ENCODE measurements around the gene FLYWCH2.
A peak's percentile ranks its signal among the peaks of the same experiment; 100 is the strongest.
"Not testable (repeated sequence)": the region's sequence is repeated elsewhere in the genome, so short reads cannot be mapped to it uniquely, and the experiment has no call there.

Gene FLYWCH2

GRCh38 chr16:2919511-2920255, 36.7 kb downstream of the FLYWCH2 start:
- Mint-ChIP-seq H3K4me1 (ENCODE audit: low read depth in 2 of 2) (peaks cover 5 to 8% of the 10 kb centered on the region in 2 donors), H3K27me3 (no peaks in the 10 kb centered on the region), H3K36me3 (ENCODE audit: insufficient read depth) (peaks cover 40% of the 10 kb centered on the region), H3K9me3 (no peaks in the 10 kb centered on the region), H3K27ac (peak overlapping the region; percentile 48 to 74), H3K4me3 (peak overlapping the region in 1 of 2 donors; percentile 6)
- ATAC-seq (replicated peaks), result peak; percentile 57
- DNase-seq, result peak; percentile 59 to 74 (median 61)

- DNase-seq (no peak), ATAC-seq (replicated peaks) (no peak)
- Mint-ChIP-seq H3K4me3 (no peak overlapping the region), H3K36me3 (ENCODE audit: insufficient read depth) (peaks cover 28% of the 10 kb centered on the region), H3K9me3 (no peaks in the 10 kb centered on the region), H3K4me1 (ENCODE audit: low read depth in 2 of 2) (peaks cover 14 to 18% of the 10 kb centered on the region in 2 donors), H3K27ac (no peak overlapping the region), H3K27me3 (no peaks in the 10 kb centered on the region)
Observed at GRCh38 chr16:2923481-2923880, 40.5 kb downstream of the FLYWCH2 start.

- no peak overlapping the region for H3K4me3 Mint-ChIP-seq
- no peak overlapping the region for H3K27ac Mint-ChIP-seq
- DNase-seq, result no peak
- H3K36me3 Mint-ChIP-seq (ENCODE audit: insufficient read depth), result peaks cover 20% of the 10 kb centered on the region
- H3K4me1 Mint-ChIP-seq (ENCODE audit: low read depth in 2 of 2), result peaks cover 10 to 12% of the 10 kb centered on the region in 2 donors
- H3K27me3 Mint-ChIP-seq, result no peaks in the 10 kb centered on the region
- H3K9me3 Mint-ChIP-seq, result no peaks in the 10 kb centered on the region
- ATAC-seq (replicated peaks), result no peak
Observed at GRCh38 chr16:2924901-2925755, 42.1 kb downstream of the FLYWCH2 start.

GRCh38 chr16:2925951-2926649, 43.1 kb downstream of the FLYWCH2 start:
- H3K36me3 Mint-ChIP-seq (ENCODE audit: insufficient read depth), result peaks cover 19% of the 10 kb centered on the region
- peak overlapping the region in 1 of 2 donors; percentile 14 for H3K27ac Mint-ChIP-seq
- no peak overlapping the region for H3K4me3 Mint-ChIP-seq
- peaks cover 10 to 12% of the 10 kb centered on the region in 2 donors for H3K4me1 Mint-ChIP-seq (ENCODE audit: low read depth in 2 of 2)
- H3K27me3 Mint-ChIP-seq, result no peaks in the 10 kb centered on the region
- H3K9me3 Mint-ChIP-seq, result no peaks in the 10 kb centered on the region
- DNase-seq (no peak), ATAC-seq (replicated peaks) (no peak)

GRCh38 chr16:2926650-2926999, 43.6 kb downstream of the FLYWCH2 start:
- no peak for ATAC-seq (replicated peaks)
- H3K9me3 Mint-ChIP-seq, result no peaks in the 10 kb centered on the region
- no peaks in the 10 kb centered on the region for H3K27me3 Mint-ChIP-seq
- peaks cover 10 to 12% of the 10 kb centered on the region in 2 donors for H3K4me1 Mint-ChIP-seq (ENCODE audit: low read depth in 2 of 2)
- peak overlapping the region; percentile 14 to 65 for H3K27ac Mint-ChIP-seq
- no peak for DNase-seq
- peak overlapping the region in 1 of 2 donors; percentile 47 for H3K4me3 Mint-ChIP-seq
- peaks cover 21% of the 10 kb centered on the region for H3K36me3 Mint-ChIP-seq (ENCODE audit: insufficient read depth)

GRCh38 chr16:2927010-2927646, 44.1 kb downstream of the FLYWCH2 start:
- Mint-ChIP-seq H3K27ac (peak overlapping the region; percentile 14 to 65), H3K9me3 (no peaks in the 10 kb centered on the region), H3K36me3 (ENCODE audit: insufficient read depth) (peaks cover 26% of the 10 kb centered on the region), H3K27me3 (no peaks in the 10 kb centered on the region), H3K4me1 (ENCODE audit: low read depth in 2 of 2) (peaks cover 10 to 12% of the 10 kb centered on the region in 2 donors), H3K4me3 (peak overlapping the region in 1 of 2 donors; percentile 47)
- ATAC-seq (replicated peaks), result peak; percentile 100
- peak; percentile 86 to 91 (median 87) for DNase-seq

- not testable (repeated sequence) for H3K27me3 Mint-ChIP-seq; ATAC-seq (replicated peaks); H3K9me3 Mint-ChIP-seq; H3K4me3 Mint-ChIP-seq; H3K27ac Mint-ChIP-seq; DNase-seq
- H3K4me1 Mint-ChIP-seq (ENCODE audit: low read depth in 2 of 2), result peaks cover 8 to 12% of the 10 kb centered on the region in 2 donors
- peaks cover 24% of the 10 kb centered on the region for H3K36me3 Mint-ChIP-seq (ENCODE audit: insufficient read depth)
Observed at GRCh38 chr16:2928151-2928550, 45.1 kb downstream of the FLYWCH2 start.

- Mint-ChIP-seq H3K4me3 (no peak overlapping the region), H3K27me3 (no peaks in the 10 kb centered on the region), H3K9me3 (no peaks in the 10 kb centered on the region), H3K27ac (peak overlapping the region in 1 of 2 donors; percentile 71), H3K36me3 (ENCODE audit: insufficient read depth) (peaks cover 22% of the 10 kb centered on the region), H3K4me1 (ENCODE audit: low read depth in 2 of 2) (peaks cover 8 to 12% of the 10 kb centered on the region in 2 donors)
- ATAC-seq (replicated peaks) (no peak), DNase-seq (no peak)
Observed at GRCh38 chr16:2928796-2929195, 45.8 kb downstream of the FLYWCH2 start.

- no peak for DNase-seq
- ATAC-seq (replicated peaks), result no peak
- Mint-ChIP-seq H3K4me3 (no peak overlapping the region), H3K4me1 (ENCODE audit: low read depth in 2 of 2) (peaks cover 11 to 12% of the 10 kb centered on the region in 2 donors), H3K36me3 (ENCODE audit: insufficient read depth) (peaks cover 22% of the 10 kb centered on the region), H3K27ac (peak overlapping the region in 1 of 2 donors; percentile 10), H3K27me3 (no peaks in the 10 kb centered on the region), H3K9me3 (no peaks in the 10 kb centered on the region)
Observed at GRCh38 chr16:2929693-2930092, 46.7 kb downstream of the FLYWCH2 start.

GRCh38 chr16:2930236-2930635, 47.2 kb downstream of the FLYWCH2 start:
- Mint-ChIP-seq H3K9me3 (no peaks in the 10 kb centered on the region), H3K4me1 (ENCODE audit: low read depth in 2 of 2) (peaks cover 11 to 12% of the 10 kb centered on the region in 2 donors), H3K4me3 (no peak overlapping the region), H3K36me3 (ENCODE audit: insufficient read depth) (peaks cover 26% of the 10 kb centered on the region), H3K27ac (peak overlapping the region in 1 of 2 donors; percentile 10), H3K27me3 (no peaks in the 10 kb centered on the region)
- DNase-seq (no peak), ATAC-seq (replicated peaks) (no peak)

- H3K27ac Mint-ChIP-seq; H3K9me3 Mint-ChIP-seq; H3K27me3 Mint-ChIP-seq; H3K4me3 Mint-ChIP-seq; DNase-seq; ATAC-seq (replicated peaks): not testable (repeated sequence)
- peaks cover 9 to 11% of the 10 kb centered on the region in 2 donors for H3K4me1 Mint-ChIP-seq (ENCODE audit: low read depth in 2 of 2)
- peaks cover 37% of the 10 kb centered on the region for H3K36me3 Mint-ChIP-seq (ENCODE audit: insufficient read depth)
Observed at GRCh38 chr16:2931231-2931914, 48.4 kb downstream of the FLYWCH2 start.

GRCh38 chr16:2933136-2933535, 50.1 kb downstream of the FLYWCH2 start:
- H3K4me3 Mint-ChIP-seq, result no peak overlapping the region
- DNase-seq (no peak), ATAC-seq (replicated peaks) (no peak)
- no peaks in the 10 kb centered on the region for H3K27me3 Mint-ChIP-seq
- H3K36me3 Mint-ChIP-seq (ENCODE audit: insufficient read depth), result peaks cover 37% of the 10 kb centered on the region
- peaks cover 0 to 3% of the 10 kb centered on the region in 2 donors for H3K4me1 Mint-ChIP-seq (ENCODE audit: low read depth in 2 of 2)
- H3K27ac Mint-ChIP-seq, result no peak overlapping the region
- no peaks in the 10 kb centered on the region for H3K9me3 Mint-ChIP-seq

Measured in effector memory CD8-positive, alpha-beta T cell (primary cell).